Mesothelial cell of epicardium (in vitro differentiated cells): ENCODE results near the gene PDK3. TPM values are rescaled to one million over a fixed set of nuclear protein-coding genes. Genes with fewer than 3 reads are reported as not detected.

Experiments
- DNase-seq, 2 experiments: peaks; one replicate each; pipeline ENCODE4 v3.0.0; 2021; ENCODE audit warnings: low spot score in 2 of 2; ENCODE audit not compliant: unreplicated experiment in 2 of 2
- H3K27ac Mint-ChIP-seq: 2 replicates; pipeline ENCODE4 v1.8.0; 2021; ENCODE audit warnings: mixed read lengths
- H3K27me3 Mint-ChIP-seq: 2 replicates; pipeline ENCODE4 v1.8.0; 2021; ENCODE audit warnings: low read depth, mixed read lengths
- H3K36me3 Mint-ChIP-seq: 2 replicates; pipeline ENCODE4 v1.8.0; 2021; ENCODE audit warnings: mixed read lengths
- H3K4me1 Mint-ChIP-seq: 2 replicates; pipeline ENCODE4 v1.8.0; 2021; ENCODE audit warnings: mixed read lengths
- H3K4me3 Mint-ChIP-seq: 2 replicates; pipeline ENCODE4 v1.8.0; 2021; ENCODE audit warnings: mild to moderate bottlenecking, moderate library complexity, mixed read lengths
- H3K9me3 Mint-ChIP-seq: 2 replicates; pipeline ENCODE4 v1.8.0; 2021; ENCODE audit warnings: mixed read lengths
- total RNA-seq: library from RNA; stranded (reverse); gene quantifications from 3 replicates; pipeline ENCODE4 v1.2.1, GENCODE V29; 2021
- TF ChIP-seq, protein P1 (sequence below): fragments of 200-600 bp; sonication (generic); IDR thresholded peaks from one replicate; pipeline ENCODE4 v1.5.0; 2021; ENCODE audit warnings: antibody characterized with exemption; ENCODE audit not compliant: unreplicated experiment

The PDK3 gene
- total RNA-seq, 1 donor from 2014 or later: 25.5 TPM

DNA sequence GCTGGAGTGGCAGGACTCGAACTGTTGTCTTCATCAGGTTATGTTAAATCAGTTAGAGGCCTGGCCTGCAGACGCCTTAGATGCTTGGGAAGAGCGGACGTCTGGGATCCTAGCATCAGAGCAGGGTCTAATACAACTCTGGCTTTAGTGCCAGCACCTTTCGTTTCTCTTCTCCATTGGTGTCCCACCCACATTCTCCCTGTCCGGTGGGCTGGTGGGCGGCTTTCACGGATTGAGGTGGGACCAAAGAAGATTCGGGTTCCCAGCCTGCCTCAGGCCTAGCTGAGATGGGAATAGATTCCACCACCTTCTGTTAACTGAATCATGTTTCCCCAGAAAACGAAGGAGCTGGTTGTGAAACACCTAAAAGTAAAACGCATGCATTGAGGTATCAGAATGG lies 939 bp downstream of the PDK3 start:
- Mint-ChIP-seq H3K36me3 (no peaks in the 10 kb centered on the region), H3K27ac (no peak overlapping the region), H3K9me3 (no peaks in the 10 kb centered on the region), H3K27me3 (no peaks in the 10 kb centered on the region), H3K4me1 (peaks cover 48% of the 10 kb centered on the region), H3K4me3 (peak overlapping the region; percentile 82)
- DNase-seq: no peak
- TF ChIP-seq, protein P1, sequence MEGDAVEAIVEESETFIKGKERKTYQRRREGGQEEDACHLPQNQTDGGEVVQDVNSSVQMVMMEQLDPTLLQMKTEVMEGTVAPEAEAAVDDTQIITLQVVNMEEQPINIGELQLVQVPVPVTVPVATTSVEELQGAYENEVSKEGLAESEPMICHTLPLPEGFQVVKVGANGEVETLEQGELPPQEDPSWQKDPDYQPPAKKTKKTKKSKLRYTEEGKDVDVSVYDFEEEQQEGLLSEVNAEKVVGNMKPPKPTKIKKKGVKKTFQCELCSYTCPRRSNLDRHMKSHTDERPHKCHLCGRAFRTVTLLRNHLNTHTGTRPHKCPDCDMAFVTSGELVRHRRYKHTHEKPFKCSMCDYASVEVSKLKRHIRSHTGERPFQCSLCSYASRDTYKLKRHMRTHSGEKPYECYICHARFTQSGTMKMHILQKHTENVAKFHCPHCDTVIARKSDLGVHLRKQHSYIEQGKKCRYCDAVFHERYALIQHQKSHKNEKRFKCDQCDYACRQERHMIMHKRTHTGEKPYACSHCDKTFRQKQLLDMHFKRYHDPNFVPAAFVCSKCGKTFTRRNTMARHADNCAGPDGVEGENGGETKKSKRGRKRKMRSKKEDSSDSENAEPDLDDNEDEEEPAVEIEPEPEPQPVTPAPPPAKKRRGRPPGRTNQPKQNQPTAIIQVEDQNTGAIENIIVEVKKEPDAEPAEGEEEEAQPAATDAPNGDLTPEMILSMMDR: no peak

DNA sequence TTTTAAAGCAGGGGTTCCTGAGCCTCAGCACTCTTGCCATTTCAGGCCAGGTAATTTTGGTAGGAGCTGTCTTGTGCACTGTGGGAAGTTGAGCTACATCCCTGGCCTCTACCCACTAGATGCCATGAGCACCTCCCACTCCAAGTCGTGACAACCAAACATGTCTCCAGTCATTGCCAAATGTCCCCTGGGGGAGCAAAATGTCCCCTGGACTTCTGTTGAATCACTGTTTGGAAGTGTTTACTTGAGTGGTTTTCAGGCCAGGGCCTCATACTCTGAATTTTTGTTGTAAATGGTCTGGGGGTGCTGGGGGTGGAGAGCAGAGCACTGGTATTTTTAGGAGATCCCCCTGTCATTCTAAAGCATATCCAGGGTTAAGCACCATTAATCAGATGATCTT lies 3.2 kb downstream of the PDK3 start:
- TF ChIP-seq, protein P1: no peak
- Mint-ChIP-seq H3K4me1 (peaks cover 55% of the 10 kb centered on the region), H3K36me3 (no peaks in the 10 kb centered on the region), H3K27ac (peak overlapping the region; percentile 87), H3K4me3 (peak overlapping the region; percentile 6), H3K9me3 (no peaks in the 10 kb centered on the region), H3K27me3 (no peaks in the 10 kb centered on the region)
- no peak for DNase-seq

DNA sequence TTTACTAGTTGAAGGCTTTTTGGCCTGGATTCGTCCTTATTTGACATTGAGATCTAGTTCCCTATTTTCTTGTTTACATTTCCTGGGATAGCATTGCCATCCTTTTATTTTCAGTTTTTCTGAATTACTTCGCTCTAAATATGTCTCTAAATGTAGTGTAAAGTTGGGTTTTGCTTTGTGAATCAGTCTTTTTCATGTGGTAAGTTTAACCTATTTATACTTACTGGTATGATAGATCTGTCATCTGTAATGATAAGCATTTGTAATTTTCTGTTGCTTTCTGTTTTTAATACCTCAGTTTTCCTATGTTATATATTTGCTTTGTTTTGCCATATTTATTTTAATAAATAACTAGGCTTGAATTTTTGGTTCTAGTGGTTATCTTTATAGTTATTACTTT lies 6.7 kb downstream of the PDK3 start:
- TF ChIP-seq, protein P1: no peak
- Mint-ChIP-seq H3K4me1 (peaks cover 40% of the 10 kb centered on the region), H3K36me3 (no peaks in the 10 kb centered on the region), H3K27me3 (no peaks in the 10 kb centered on the region), H3K27ac (no peak overlapping the region), H3K4me3 (no peak overlapping the region), H3K9me3 (no peaks in the 10 kb centered on the region)
- no peak for DNase-seq

- Mint-ChIP-seq H3K9me3 (no peaks in the 10 kb centered on the region), H3K27me3 (no peaks in the 10 kb centered on the region), H3K36me3 (no peaks in the 10 kb centered on the region), H3K27ac (no peak overlapping the region), H3K4me3 (no peak overlapping the region), H3K4me1 (peaks cover 21% of the 10 kb centered on the region)
- TF ChIP-seq, protein P1: no peak
- no peak for DNase-seq
Measured at GRCh38 chrX:24475480-24475879, 10.4 kb downstream of the PDK3 start.

DNA sequence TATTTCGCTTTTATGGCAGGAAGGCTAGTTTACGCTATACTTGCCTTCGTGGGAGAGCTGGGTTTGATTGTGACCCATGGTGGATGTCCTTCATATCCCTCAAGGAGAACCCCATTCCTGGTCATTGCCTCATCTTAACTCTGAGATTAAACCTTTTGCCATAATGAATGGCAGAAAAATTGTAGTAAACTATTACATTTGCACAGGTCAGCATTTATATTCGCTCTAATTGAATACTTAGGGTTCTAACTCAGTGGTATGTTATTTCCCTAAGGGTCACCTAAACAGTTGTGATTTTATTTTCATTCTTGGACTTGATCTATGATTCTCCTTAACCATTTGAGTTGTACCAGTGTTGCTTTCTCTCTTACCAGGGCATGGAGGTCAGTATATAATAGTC lies 13.4 kb downstream of the PDK3 start:
- Mint-ChIP-seq H3K27ac (no peak overlapping the region), H3K4me3 (no peak overlapping the region), H3K4me1 (peaks cover 11% of the 10 kb centered on the region), H3K9me3 (peaks cover 2% of the 10 kb centered on the region), H3K36me3 (peaks cover 2% of the 10 kb centered on the region), H3K27me3 (no peaks in the 10 kb centered on the region)
- no peak for DNase-seq
- TF ChIP-seq, protein P1: no peak

DNA sequence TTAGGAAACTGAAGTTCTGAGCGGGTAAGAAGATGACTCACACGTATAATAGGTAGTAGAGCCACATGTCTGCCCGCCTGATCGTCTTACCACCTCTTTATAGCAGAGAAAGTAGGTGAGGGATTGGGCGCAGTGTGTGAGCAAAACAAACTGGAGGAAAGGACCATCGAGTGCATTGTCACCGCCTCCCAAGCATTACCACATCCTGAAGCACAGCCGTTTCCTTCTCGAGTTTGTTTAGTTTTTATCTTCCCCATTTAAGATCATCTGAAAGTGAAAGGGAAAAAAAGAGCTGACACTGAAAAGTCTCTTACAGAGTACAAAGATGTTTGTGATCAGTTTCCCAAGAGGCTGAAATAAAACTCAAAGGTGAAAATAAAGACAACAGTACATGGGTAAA lies 14.8 kb downstream of the PDK3 start:
- Mint-ChIP-seq H3K9me3 (peaks cover 2% of the 10 kb centered on the region), H3K27me3 (no peaks in the 10 kb centered on the region), H3K36me3 (peaks cover 6% of the 10 kb centered on the region), H3K4me1 (peaks cover 11% of the 10 kb centered on the region), H3K27ac (no peak overlapping the region), H3K4me3 (no peak overlapping the region)
- no peak for DNase-seq
- TF ChIP-seq, protein P1: no peak
